Loucy (cell line): ENCODE results near the gene GALNT11.
"Not testable (repeated sequence)": the region's sequence is repeated elsewhere in the genome, so short reads cannot be mapped to it uniquely, and the experiment has no call there.

Experiments used
- H2AFZ ChIP-seq: fragments of 200-600 bp; sonication (generic); 2 replicates; pipeline ENCODE4 v1.6.0; 2016; ENCODE audit warnings: antibody characterized with exemption, mild to moderate bottlenecking, low read length, moderate library complexity
- H3F3A ChIP-seq: fragments of 200-600 bp; 2 replicates; pipeline ENCODE4 v1.6.0; 2016; ENCODE audit warnings: antibody characterized with exemption, low read depth, mild to moderate bottlenecking
- H3K27me3 ChIP-seq: fragments of 200-600 bp; sonication (generic); 2 replicates; pipeline ENCODE4 v1.6.1; 2014; ENCODE audit warnings: low read length, mild to moderate bottlenecking; ENCODE audit not compliant: insufficient read depth, poor library complexity, severe bottlenecking
- H3K36me3 ChIP-seq: fragments of 200-600 bp; sonication (generic); 2 replicates; pipeline ENCODE4 v1.6.1; 2016; ENCODE audit warnings: low read length; ENCODE audit not compliant: insufficient read depth
- H3K4me1 ChIP-seq: fragments of 200-600 bp; sonication (generic); 2 replicates; pipeline ENCODE4 v1.5.1; 2014; ENCODE audit warnings: low read length, mild to moderate bottlenecking; ENCODE audit not compliant: insufficient read depth, poor library complexity, severe bottlenecking
- H3K4me2 ChIP-seq: fragments of 200-600 bp; sonication (generic); 2 replicates; pipeline ENCODE4 v1.6.0; 2014; ENCODE audit warnings: antibody characterized with exemption, low read length, low read depth, mild to moderate bottlenecking; ENCODE audit not compliant: poor library complexity, severe bottlenecking
- H3K4me3 ChIP-seq: fragments of 200-600 bp; sonication (generic); 2 replicates; pipeline ENCODE4 v1.5.1; 2014; ENCODE audit warnings: low read length, mild to moderate bottlenecking, mixed read lengths; ENCODE audit not compliant: poor library complexity, severe bottlenecking
- H3K79me2 ChIP-seq: fragments of 200-600 bp; sonication (generic); 2 replicates; pipeline ENCODE4 v1.6.1; 2014; ENCODE audit warnings: low read length; ENCODE audit not compliant: insufficient read depth
- H3K9ac ChIP-seq: fragments of 200-600 bp; sonication (generic); 2 replicates; pipeline ENCODE4 v1.6.0; 2014; ENCODE audit warnings: mild to moderate bottlenecking, low read depth, low read length, moderate library complexity; ENCODE audit not compliant: poor library complexity, severe bottlenecking
- H3K9me2 ChIP-seq: fragments of 200-600 bp; sonication (generic); replicated peaks from 2 replicates; pipeline ENCODE4 v1.6.1; 2016; ENCODE audit warnings: low read depth, low read length, mixed read lengths
- H3K9me3 ChIP-seq: fragments of 200-600 bp; sonication (generic); 2 replicates; pipeline ENCODE4 v1.6.1; 2014; ENCODE audit warnings: mild to moderate bottlenecking, antibody characterized with exemption, low read length, low read depth; ENCODE audit not compliant: insufficient read depth
- H4K20me1 ChIP-seq: fragments of 200-600 bp; sonication (generic); 2 replicates; pipeline ENCODE4 v1.6.0; 2014; ENCODE audit warnings: antibody characterized with exemption, low read length, mild to moderate bottlenecking; ENCODE audit not compliant: insufficient read depth, poor library complexity, severe bottlenecking
- EZH2phosphoT487 ChIP-seq: fragments of 200-600 bp; IDR thresholded peaks from 2 replicates; pipeline ENCODE4 v1.6.1; 2018; ENCODE audit warnings: antibody characterized with exemption, mild to moderate bottlenecking, moderate library complexity, borderline replicate concordance
- TF ChIP-seq, protein P1 (sequence below): fragments of 200-600 bp; sonication (generic); conservative IDR thresholded peaks from 2 replicates; pipeline ENCODE4 v1.5.1; 2014; ENCODE audit warnings: mild to moderate bottlenecking, antibody characterized with exemption, low read length

The GALNT11 gene

GRCh38 chr7:152059311-152059710 is 33.8 kb downstream of the GALNT11 start:
- Histone ChIP-seq H3F3A (no peaks in the 10 kb centered on the region), H2AFZ (no peak overlapping the region)

DNA sequence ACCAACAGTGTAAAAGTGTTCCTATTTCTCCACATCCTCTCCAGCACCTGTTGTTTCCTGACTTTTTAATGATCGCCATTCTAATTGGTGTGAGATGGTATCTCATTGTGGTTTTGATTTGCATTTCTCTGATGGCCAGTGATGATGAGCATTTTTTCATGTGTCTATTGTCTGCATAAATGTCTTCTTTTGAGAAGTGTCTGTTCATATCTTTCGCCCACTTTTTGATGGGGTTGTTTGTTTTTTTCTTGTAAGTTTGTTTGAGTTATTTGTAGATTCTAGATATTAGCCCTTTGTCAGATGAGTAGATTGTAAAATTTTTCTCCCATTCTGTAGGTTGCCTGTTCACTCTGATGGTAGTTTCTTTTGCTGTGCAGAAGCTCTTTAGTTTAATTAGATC is 35.6 kb downstream of the GALNT11 start:
- not testable (repeated sequence) for H3K9me2 ChIP-seq, H3K9me3 ChIP-seq, H4K20me1 ChIP-seq, H3K27me3 ChIP-seq, H3K4me1 ChIP-seq, H3K9ac ChIP-seq, H2AFZ ChIP-seq, H3K4me3 ChIP-seq, H3K4me2 ChIP-seq, H3K36me3 ChIP-seq, H3F3A ChIP-seq, H3K79me2 ChIP-seq

More at GRCh38 chr7:152059311-152059710, 33.8 kb downstream of the GALNT11 start:
- Histone ChIP-seq H3K9me2 (no peaks in the 10 kb centered on the region), H3K9me3 (no peaks in the 10 kb centered on the region), H3K79me2 (no peaks in the 10 kb centered on the region), H3K4me2 (no peak overlapping the region), H3K27me3 (no peaks in the 10 kb centered on the region), H3K4me3 (no peak overlapping the region), H3K9ac (no peak overlapping the region), H3K36me3 (no peaks in the 10 kb centered on the region), H3K4me1 (no peaks in the 10 kb centered on the region), H4K20me1 (no peaks in the 10 kb centered on the region)
- TF ChIP-seq, protein P1, sequence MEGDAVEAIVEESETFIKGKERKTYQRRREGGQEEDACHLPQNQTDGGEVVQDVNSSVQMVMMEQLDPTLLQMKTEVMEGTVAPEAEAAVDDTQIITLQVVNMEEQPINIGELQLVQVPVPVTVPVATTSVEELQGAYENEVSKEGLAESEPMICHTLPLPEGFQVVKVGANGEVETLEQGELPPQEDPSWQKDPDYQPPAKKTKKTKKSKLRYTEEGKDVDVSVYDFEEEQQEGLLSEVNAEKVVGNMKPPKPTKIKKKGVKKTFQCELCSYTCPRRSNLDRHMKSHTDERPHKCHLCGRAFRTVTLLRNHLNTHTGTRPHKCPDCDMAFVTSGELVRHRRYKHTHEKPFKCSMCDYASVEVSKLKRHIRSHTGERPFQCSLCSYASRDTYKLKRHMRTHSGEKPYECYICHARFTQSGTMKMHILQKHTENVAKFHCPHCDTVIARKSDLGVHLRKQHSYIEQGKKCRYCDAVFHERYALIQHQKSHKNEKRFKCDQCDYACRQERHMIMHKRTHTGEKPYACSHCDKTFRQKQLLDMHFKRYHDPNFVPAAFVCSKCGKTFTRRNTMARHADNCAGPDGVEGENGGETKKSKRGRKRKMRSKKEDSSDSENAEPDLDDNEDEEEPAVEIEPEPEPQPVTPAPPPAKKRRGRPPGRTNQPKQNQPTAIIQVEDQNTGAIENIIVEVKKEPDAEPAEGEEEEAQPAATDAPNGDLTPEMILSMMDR, result no peak
- TF ChIP-seq EZH2phosphoT487, result no peak

DNA sequence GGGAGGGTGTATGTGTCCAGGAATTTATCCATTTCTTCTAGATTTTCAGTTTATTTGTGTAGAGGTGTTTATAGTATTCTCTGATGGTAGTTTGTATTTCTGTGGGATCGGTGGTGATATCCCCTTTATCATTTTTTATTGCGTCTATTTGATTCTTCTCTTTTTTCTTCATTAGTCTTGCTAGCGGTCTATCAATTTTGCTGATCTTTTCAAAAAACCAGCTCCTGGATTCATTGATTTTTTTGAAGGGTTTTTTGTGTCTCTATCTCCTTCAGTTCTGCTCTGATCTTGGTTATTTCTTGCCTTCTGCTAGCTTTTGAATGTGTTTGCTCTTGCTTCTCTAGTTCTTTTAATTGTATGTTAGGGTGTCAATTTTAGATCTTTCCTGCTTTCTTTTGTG is 37.7 kb downstream of the GALNT11 start:
- H3K9me2 ChIP-seq, H3F3A ChIP-seq, H3K4me2 ChIP-seq, H3K9me3 ChIP-seq, H3K36me3 ChIP-seq, H3K9ac ChIP-seq, H2AFZ ChIP-seq, H3K27me3 ChIP-seq, H3K4me3 ChIP-seq, H3K4me1 ChIP-seq, H3K79me2 ChIP-seq, H4K20me1 ChIP-seq: not testable (repeated sequence)

GRCh38 chr7:152063821-152064220 is 38.3 kb downstream of the GALNT11 start:
- not testable (repeated sequence) for H3K4me2 ChIP-seq, H3K4me1 ChIP-seq, H3K79me2 ChIP-seq, H3K9ac ChIP-seq, H3K9me3 ChIP-seq, H4K20me1 ChIP-seq, H3K9me2 ChIP-seq, H3K4me3 ChIP-seq, H3K27me3 ChIP-seq, H3K36me3 ChIP-seq, H2AFZ ChIP-seq, H3F3A ChIP-seq

DNA sequence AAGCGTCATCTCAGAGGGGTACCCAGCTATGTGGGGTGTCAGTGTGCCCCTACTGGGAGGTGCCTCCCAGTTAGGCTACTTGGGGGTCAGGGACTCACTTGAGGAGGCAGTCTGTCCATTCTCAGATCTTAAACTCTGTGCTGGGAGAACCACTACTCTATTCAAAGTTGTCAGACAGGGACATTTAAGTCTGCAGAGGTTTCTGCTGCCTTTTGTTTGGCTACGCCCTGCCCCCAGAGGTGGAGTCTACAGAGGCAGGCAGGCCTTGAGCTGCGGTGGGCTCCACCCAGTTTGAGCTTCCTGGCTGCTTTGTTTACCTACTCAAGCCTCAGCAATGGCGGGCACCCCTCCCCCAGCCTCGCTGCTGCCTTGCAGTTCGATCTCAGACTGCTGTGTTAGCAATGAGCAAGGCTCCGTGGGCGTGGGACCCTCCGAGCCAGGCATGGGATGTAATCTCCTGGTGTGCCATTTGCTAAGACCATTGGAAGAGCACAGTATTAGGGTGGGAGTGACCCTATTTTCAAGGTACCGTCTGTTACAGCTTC is 40.4 kb downstream of the GALNT11 start:
- not testable (repeated sequence) for H3K9me2 ChIP-seq, H3K9me3 ChIP-seq, H3K4me3 ChIP-seq, H3K79me2 ChIP-seq, H3K9ac ChIP-seq, H3K27me3 ChIP-seq, H4K20me1 ChIP-seq, H3F3A ChIP-seq, H2AFZ ChIP-seq, H3K36me3 ChIP-seq, H3K4me1 ChIP-seq, H3K4me2 ChIP-seq
